Measurements from ENCODE around the gene TCF19.

GRCh38 chr6:31121131-31121790 is 37.1 kb upstream of the TCF19 start:
- no peak for TF ChIP-seq CTCF (IDR thresholded peaks at IDR 0.05)
- TF ChIP-seq NR1H2 (CRISPR knock-in tag; IDR thresholded peaks at IDR 0.05) = no peak
- TF ChIP-seq ATF3 (CRISPR knock-in tag; conservative IDR thresholded peaks at IDR 0.05) = no peak
- TF ChIP-seq NR2C2 (CRISPR knock-in tag; IDR thresholded peaks at IDR 0.05) = no peak
- TF ChIP-seq ZNF317 (CRISPR knock-in tag; IDR thresholded peaks at IDR 0.05; ENCODE audit: borderline replicate concordance, low read depth) = no peak
- TF ChIP-seq USF1 (CRISPR knock-in tag; IDR thresholded peaks at IDR 0.05) = no peak
- TF ChIP-seq SP1 (CRISPR knock-in tag; conservative IDR thresholded peaks at IDR 0.05) = no peak
- no peak for TF ChIP-seq ZBTB43 (CRISPR knock-in tag; IDR thresholded peaks at IDR 0.05)
- TF ChIP-seq E2F1 (CRISPR knock-in tag; IDR thresholded peaks at IDR 0.05) = no peak
- no peak for TF ChIP-seq ZNF671 (CRISPR knock-in tag; IDR thresholded peaks at IDR 0.05)
- no peak for TF ChIP-seq ELF4 (CRISPR knock-in tag; IDR thresholded peaks at IDR 0.05; ENCODE audit: low read depth)
- no peak for TF ChIP-seq GABPB1 (CRISPR knock-in tag; IDR thresholded peaks at IDR 0.05)

Data from WTC11 (cell line).